Keratinocyte (primary cell): ENCODE measurements around the gene CAMK2G. TPM values are rescaled to one million over a fixed set of nuclear protein-coding genes. Genes with fewer than 3 reads are reported as not detected.

Experiments
- DNase-seq: peaks from one replicate; pipeline ENCODE4 v3.0.0-alpha.2; 2011; ENCODE audit warnings: low read depth, missing footprints, low spot score
- FAIRE-seq: peaks from 2 replicates; lab custom pipeline; 2011; peaks lifted over from hg19 to GRCh38; lab: Jason Lieb, UNC
- H2AFZ ChIP-seq: 2 replicates; pipeline ENCODE4 v1.6.0; 2012; ENCODE audit warnings: low read length, control low read depth, inconsistent platforms; ENCODE audit not compliant: control insufficient read depth
- H3K27ac ChIP-seq: 2 replicates; pipeline ENCODE4 v1.5.1; 2011; ENCODE audit warnings: low read length; ENCODE audit not compliant: control insufficient read depth, insufficient read depth
- H3K27me3 ChIP-seq: 3 replicates; pipeline ENCODE4 v1.6.0; 2011; ENCODE audit warnings: low read length; ENCODE audit not compliant: control insufficient read depth, insufficient read depth; ENCODE audit errors: extremely low read depth
- H3K36me3 ChIP-seq, 2 experiments: 2 replicates in 1 of 2; 3 replicates in 1 of 2; pipeline ENCODE4 v1.5.1; 2011; ENCODE audit warnings: low read length in 2 of 2, mild to moderate bottlenecking in 1 of 2; ENCODE audit not compliant: control insufficient read depth in 2 of 2, insufficient read depth in 2 of 2; ENCODE audit errors: extremely low read depth in 1 of 2
- H3K4me1 ChIP-seq: 3 replicates; pipeline ENCODE4 v1.5.1; 2011; ENCODE audit warnings: low read length; ENCODE audit not compliant: control insufficient read depth, insufficient read depth; ENCODE audit errors: extremely low read depth
- H3K4me2 ChIP-seq: 3 replicates; pipeline ENCODE4 v1.6.0; 2011; ENCODE audit warnings: low read depth, low read length; ENCODE audit not compliant: control insufficient read depth, insufficient read depth; ENCODE audit errors: extremely low read depth
- H3K4me3 ChIP-seq, 3 experiments: fragments of 200-600 bp in 1 of 3; sonication (generic) in 1 of 3; 2 replicates in 2 of 3; 3 replicates in 1 of 3; pipeline ENCODE4 v1.5.1; 2011 to 2016; ENCODE audit warnings: low read length in 3 of 3, mild to moderate bottlenecking in 3 of 3, control low read depth in 2 of 3, inconsistent platforms in 1 of 3, low read depth in 1 of 3, mixed read lengths in 1 of 3, mixed run types in 1 of 3, moderate library complexity in 1 of 3; ENCODE audit not compliant: control insufficient read depth in 2 of 3, insufficient read depth in 2 of 3; ENCODE audit errors: extremely low read depth in 1 of 3
- H3K79me2 ChIP-seq: 2 replicates; pipeline ENCODE4 v1.6.0; 2012; ENCODE audit warnings: low read length; ENCODE audit not compliant: control insufficient read depth, insufficient read depth
- H3K9ac ChIP-seq: 3 replicates; pipeline ENCODE4 v1.6.0; 2011; ENCODE audit warnings: low read length; ENCODE audit not compliant: control insufficient read depth, insufficient read depth; ENCODE audit errors: extremely low read depth
- H3K9me1 ChIP-seq: 3 replicates; pipeline ENCODE4 v1.6.0; 2011; ENCODE audit warnings: low read length; ENCODE audit not compliant: control insufficient read depth, insufficient read depth; ENCODE audit errors: extremely low read depth
- H3K9me3 ChIP-seq: 2 replicates; pipeline ENCODE4 v1.5.1; 2012; ENCODE audit warnings: low read depth, low read length; ENCODE audit not compliant: control insufficient read depth
- H4K20me1 ChIP-seq: 3 replicates; pipeline ENCODE4 v1.6.0; 2011; ENCODE audit warnings: low read length; ENCODE audit not compliant: control insufficient read depth, insufficient read depth; ENCODE audit errors: extremely low read depth
- CTCF ChIP-seq, 3 experiments: IDR thresholded peaks in 1 of 3; conservative IDR thresholded peaks in 1 of 3; optimal IDR thresholded peaks in 1 of 3; 2 replicates in 2 of 3; 3 replicates in 1 of 3; pipeline versions ENCODE3 to v1.5.1; 2011; ENCODE audit warnings: low read length in 3 of 3, mild to moderate bottlenecking in 3 of 3, moderate library complexity in 2 of 3, control low read depth in 1 of 3, inconsistent platforms in 1 of 3; ENCODE audit not compliant: insufficient read depth in 2 of 3; ENCODE audit errors: extremely low read depth in 1 of 3
- EZH2 ChIP-seq: IDR thresholded peaks from one replicate; pipeline ENCODE4 v1.6.1; 2012; ENCODE audit warnings: inconsistent platforms, mild to moderate bottlenecking, low read length, moderate library complexity
- dilution Hi-C: fragments of 300-500 bp; cut with MboI; formaldehyde crosslinking; loops from one replicate; pipeline ENCODE4 v1.7.0; 2020; ENCODE audit warnings: low sequenced_read_pairs; ENCODE audit not compliant: extremely low pct_ligation_motif_present
- polyA plus RNA-seq, 5 experiments: library from polyadenylated mRNA; depleted of rRNA in 3 of 5; stranded (reverse) in 3 of 5; stranded (forward) in 1 of 5; unstranded in 1 of 5; fragments of >200 nt; gene quantifications; 1 replicate in 1 of 5; 2 replicates in 3 of 5; 3 replicates in 1 of 5; pipeline versions ENCODE4 v1.2.1 to v1.2.3, GENCODE V29; 2011 to 2012; ENCODE audit warnings: missing spikeins in 2 of 5, low read depth in 1 of 5, low replicate concordance in 1 of 5

Gene CAMK2G
- polyA plus RNA-seq, 1 donor (not counting 4 experiments of a cell fraction or from before 2014, with no cell fraction given) = 17.6 TPM

- dilution Hi-C loops = no loop called here
- no peaks in the 10 kb centered on the region for H3K9me3 ChIP-seq
- no peaks in the 10 kb centered on the region for H3K4me1 ChIP-seq
- H3K9me1 ChIP-seq = no peaks in the 10 kb centered on the region
- no peak overlapping the region for H3K4me3 ChIP-seq
- H3K27ac ChIP-seq = no peak overlapping the region
- H4K20me1 ChIP-seq = no peaks in the 10 kb centered on the region
- TF ChIP-seq CTCF (optimal IDR thresholded peaks at IDR 0.05 in 1 of 3, IDR thresholded peaks at IDR 0.05 in 1 of 3, conservative IDR thresholded peaks at IDR 0.05 in 1 of 3; ENCODE audit: extremely low read depth in 1 of 3, insufficient read depth in 2 of 3, low read length in 3 of 3) (no peak), EZH2 (no peak)
- H3K9ac ChIP-seq = no peak overlapping the region
- H3K79me2 ChIP-seq = peaks cover 2% of the 10 kb centered on the region
- H2AFZ ChIP-seq = no peak overlapping the region
- H3K4me2 ChIP-seq = no peak overlapping the region
- FAIRE-seq (no peak), DNase-seq (no peak)
- peaks cover 11 to 21% of the 10 kb centered on the region in 2 experiments for H3K36me3 ChIP-seq
- H3K27me3 ChIP-seq = no peaks in the 10 kb centered on the region
Observed at GRCh38 chr10:73859428-73859783, 14.9 kb downstream of the CAMK2G start.

GRCh38 chr10:73858750-73859427 lies 15.5 kb downstream of the CAMK2G start:
- Histone ChIP-seq H3K27me3 (no peaks in the 10 kb centered on the region), H2AFZ (no peak overlapping the region), H3K4me2 (no peak overlapping the region), H3K4me1 (no peaks in the 10 kb centered on the region), H3K9me3 (no peaks in the 10 kb centered on the region), H3K79me2 (no peaks in the 10 kb centered on the region), H3K9me1 (no peaks in the 10 kb centered on the region), H3K4me3 (no peak overlapping the region), H3K36me3 (peaks cover 14 to 21% of the 10 kb centered on the region in 2 experiments), H3K9ac (no peak overlapping the region), H4K20me1 (no peaks in the 10 kb centered on the region), H3K27ac (no peak overlapping the region)
- no peak for DNase-seq
- TF ChIP-seq CTCF (optimal IDR thresholded peaks at IDR 0.05 in 1 of 3, IDR thresholded peaks at IDR 0.05 in 1 of 3, conservative IDR thresholded peaks at IDR 0.05 in 1 of 3; ENCODE audit: extremely low read depth in 1 of 3, insufficient read depth in 2 of 3, low read length in 3 of 3) (no peak), EZH2 (no peak)
- FAIRE-seq = no peak
- dilution Hi-C loops = no loop called here
